K562 (cell line): Measurements from ENCODE around the gene SLTM. TPM values are rescaled to one million over a fixed set of nuclear protein-coding genes. Genes with fewer than 3 reads are reported as not detected.

Source experiments
- ATAC-seq: fragments of 200-7000 bp; cut with Tn5 transposase; 3 replicates; pipeline ENCODE4 v1.9.1; 2020; ENCODE audit warnings: moderate library complexity
- BruUV-seq: library from RNA; stranded (reverse); fragments of 400-500 nt; replicated peaks from 2 replicates; lab custom pipeline; 2021; lab: Mats Ljungman, UMichigan
- CTCF ChIA-PET: fragments of 300-600 bp; formaldehyde crosslinking; extraction: SDS; loops from one replicate; lab custom pipeline; 2021; ENCODE audit warnings: low intra/inter-chr PET ratio; lab: Yijun Ruan, JAX
- POLR2A ChIA-PET: fragments of 300-600, 350-650 bp; sonication (Branson Sonifier 250); formaldehyde crosslinking; extraction: SDS; loops from one replicate; lab custom pipeline; 2021; ENCODE audit warnings: antibody characterized with exemption, inconsistent platforms; lab: Yijun Ruan, JAX
- DNase-seq, 4 experiments: peaks; one replicate each; pipeline versions ENCODE4 v3.0.0 to v3.0.0-alpha.2; 2011 to 2018; ENCODE audit warnings: low spot score in 3 of 4, mixed read lengths in 3 of 4; ENCODE audit errors: extremely low read depth in 1 of 4
- FAIRE-seq: peaks from 2 replicates; lab custom pipeline; 2011; peaks lifted over from hg19 to GRCh38; lab: Jason Lieb, UNC
- H2AFZ ChIP-seq: 2 replicates; pipeline ENCODE4 v1.6.0; 2011; ENCODE audit warnings: low read depth, low read length, control low read depth, inconsistent platforms
- H3K27ac ChIP-seq: fragments of 200-600 bp; 3 replicates; pipeline ENCODE4 v1.8.0; 2011; ENCODE audit warnings: low read depth, mild to moderate bottlenecking, control low read depth, inconsistent platforms, low read length, moderate library complexity, mixed read lengths; ENCODE audit errors: extremely low read depth
- H3K27me3 ChIP-seq, 2 experiments: fragments of 300-600 bp in 1 of 2; 2 replicates in 1 of 2; 3 replicates in 1 of 2; pipeline versions ENCODE4 v1.6.0 to v1.8.0; 2011; ENCODE audit warnings: inconsistent platforms in 2 of 2, low read length in 2 of 2, mild to moderate bottlenecking in 1 of 2, mixed read lengths in 1 of 2, moderate library complexity in 1 of 2; ENCODE audit not compliant: control insufficient read depth in 2 of 2, insufficient read depth in 2 of 2
- H3K36me3 ChIP-seq: fragments of 300-600 bp; 3 replicates; pipeline ENCODE4 v1.8.0; 2011; ENCODE audit warnings: mild to moderate bottlenecking, low read length, inconsistent platforms; ENCODE audit not compliant: control insufficient read depth, insufficient read depth
- H3K4me1 ChIP-seq, 2 experiments: fragments of 200-600 bp in 1 of 2; replicated peaks in 1 of 2; 2 replicates in 1 of 2; 3 replicates in 1 of 2; pipeline versions ENCODE4 v1.5.1 to v1.8.0; 2011; ENCODE audit warnings: inconsistent platforms in 2 of 2, low read length in 2 of 2, mild to moderate bottlenecking in 1 of 2, mixed read lengths in 1 of 2, moderate library complexity in 1 of 2; ENCODE audit not compliant: control insufficient read depth in 2 of 2, insufficient read depth in 2 of 2
- H3K4me2 ChIP-seq: 2 replicates; pipeline ENCODE4 v1.6.1; 2011; ENCODE audit warnings: low read length, control low read depth, inconsistent platforms, mixed read lengths; ENCODE audit not compliant: insufficient read depth
- H3K4me3 ChIP-seq: fragments of 200-600 bp; sonication (generic), shearing (Covaris generic); 2 replicates; pipeline ENCODE4 v1.5.1; 2016; ENCODE audit warnings: control low read depth, inconsistent platforms
- H3K79me2 ChIP-seq: fragments of 200-600 bp; 3 replicates; pipeline ENCODE4 v1.8.0; 2011; ENCODE audit warnings: low read length, inconsistent platforms; ENCODE audit not compliant: control insufficient read depth, insufficient read depth
- H3K9ac ChIP-seq, 2 experiments: 2 replicates each; pipeline versions ENCODE4 v1.6.0 to v1.6.1; 2011; ENCODE audit warnings: low read depth in 2 of 2, low read length in 2 of 2, control low read depth in 1 of 2, inconsistent platforms in 1 of 2, mild to moderate bottlenecking in 1 of 2, mixed read lengths in 1 of 2; ENCODE audit not compliant: insufficient read depth in 1 of 2
- H3K9me1 ChIP-seq: one replicate; pipeline ENCODE4 v1.6.0; 2011; ENCODE audit warnings: inconsistent platforms, mild to moderate bottlenecking, low read length, moderate library complexity; ENCODE audit not compliant: control insufficient read depth, insufficient read depth
- H3K9me3 ChIP-seq: replicated peaks from 2 replicates; pipeline ENCODE4 v1.5.1; 2011; ENCODE audit warnings: low read depth, low read length, inconsistent platforms; ENCODE audit not compliant: control insufficient read depth, insufficient read depth
- H4K20me1 ChIP-seq: replicated peaks from 2 replicates; pipeline ENCODE4 v1.6.1; 2011; ENCODE audit warnings: low read length, inconsistent platforms, mixed read lengths; ENCODE audit not compliant: control insufficient read depth, insufficient read depth
- CEBPB ChIP-seq: fragments of 450-650 bp; IDR thresholded peaks from 2 replicates; pipeline ENCODE4 v1.6.1; 2016; ENCODE audit warnings: missing genetic modification characterization, missing compliant biosample characterization
- CEBPG ChIP-seq, 3 experiments: fragments of 200-800 bp in 1 of 3; sonication (Bioruptor generic) in 1 of 3; sonication (generic) in 1 of 3; formaldehyde crosslinking in 1 of 3; IDR thresholded peaks in 2 of 3; conservative IDR thresholded peaks in 1 of 3; 2 replicates each; pipeline versions ENCODE4 v1.6.1 to v1.8.0; 2016 to 2022; ENCODE audit warnings: missing compliant biosample characterization in 2 of 3, missing genetic modification characterization in 2 of 3, mild to moderate bottlenecking in 1 of 3, missing genetic modification reagents in 1 of 3
- IRF9 ChIP-seq: fragments of 450-650 bp; IDR thresholded peaks from 2 replicates; pipeline ENCODE4 v1.6.1; 2016; ENCODE audit warnings: missing biosample characterization, missing genetic modification characterization
- WGBS: fragments of 100-300 bp; shearing (Covaris generic); methylation state at CpG from one replicate; pipeline ENCODE4 v1.1.6; 2016; ENCODE audit warnings: low coverage, mixed read lengths; ENCODE audit not compliant: insufficient coverage; ENCODE audit errors: missing lambda C conversion rate; 5-methylcytosine and 5-hydroxymethylcytosine counted together
- in situ Hi-C: fragments of 300-500 bp; cut with MboI; formaldehyde crosslinking; loops from 4 replicates; pipeline ENCODE4 v1.15.0; 2018; ENCODE audit warnings: inconsistent platforms, mixed read lengths
- intact Hi-C: fragments of 100-400 bp; cut with micrococcal nuclease; formaldehyde crosslinking; loops from 2 replicates; pipeline ENCODE4 v1.14.2; 2022
- polyA plus RNA-seq, 8 experiments: library from polyadenylated mRNA; depleted of rRNA in 4 of 8; stranded (reverse) in 5 of 8; unstranded in 3 of 8; fragments of >200 nt; fragmentation: Nextera tagmentation in 2 of 8; fragmentation: Illumina TruSeq in 1 of 8; extraction: Ambion mirVana in 2 of 8; extraction: Trizol in 1 of 8; gene quantifications; 2 replicates each; pipeline versions ENCODE4 v1.2.1 to v1.2.3, GENCODE V29; 2011 to 2014; ENCODE audit warnings: inconsistent platforms in 1 of 8, missing spikeins in 1 of 8
- total RNA-seq, 7 experiments: library from RNA; depleted of rRNA in 6 of 7; stranded (reverse); fragments of >200 nt in 6 of 7; fragmentation: Illumina TruSeq in 2 of 7; extraction: Trizol in 2 of 7; gene quantifications; 2 replicates each; pipeline versions ENCODE4 v1.2.1 to v1.2.3, GENCODE V29; 2011 to 2021; ENCODE audit warnings: low replicate concordance in 1 of 7
- TF ChIP-seq, protein P1 (sequence below), 2 experiments: fragments of 450-650 bp in 1 of 2; IDR thresholded peaks; 2 replicates each; pipeline ENCODE4 v1.6.1; 2011 to 2017; ENCODE audit warnings: low read depth in 2 of 2, antibody characterized with exemption in 1 of 2, borderline replicate concordance in 1 of 2, low read length in 1 of 2, mild to moderate bottlenecking in 1 of 2, mixed read lengths in 1 of 2; ENCODE audit not compliant: control insufficient read depth in 1 of 2

The SLTM gene
- total and polyA plus RNA-seq, 9 of the 15 experiments (the other 6 are each of a cell fraction or from before 2014, with no cell fraction given) = 39.5 to 163 (median 102) TPM

DNA sequence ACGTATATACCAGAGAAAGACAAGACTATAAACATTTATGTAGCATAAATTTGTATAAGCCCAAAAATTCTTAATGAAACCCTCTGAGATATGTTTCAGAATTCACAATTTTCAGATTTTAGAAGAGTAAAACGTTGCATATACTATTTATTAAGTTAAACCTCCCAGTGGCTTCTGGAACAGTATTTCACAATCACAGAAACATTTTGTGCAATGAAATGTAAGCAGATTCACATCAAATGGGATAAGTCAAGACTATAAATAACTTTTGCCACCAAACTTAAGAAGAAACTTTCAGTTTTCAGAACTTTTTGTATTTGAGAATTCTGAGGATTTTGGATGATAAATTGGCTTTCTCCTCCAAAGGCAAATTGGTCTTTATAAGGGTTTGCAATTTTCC is 9.2 kb downstream of the SLTM start:
- Histone ChIP-seq H3K4me2 (no peak overlapping the region), H3K27me3 (no peaks in the 10 kb centered on the region), H4K20me1 (no peaks in the 10 kb centered on the region), H3K9ac (no peak overlapping the region), H3K4me1 (peaks cover 6 to 11% of the 10 kb centered on the region in 2 experiments; a peak in 3 of 5 replicates), H3K9me3 (no peaks in the 10 kb centered on the region), H2AFZ (no peak overlapping the region), H3K36me3 (peaks cover 79% of the 10 kb centered on the region), H3K4me3 (no peak overlapping the region), H3K79me2 (peaks cover 91% of the 10 kb centered on the region), H3K27ac (peak overlapping the region; percentile 37; the same call in 1 of the 3 replicates), H3K9me1 (no peaks in the 10 kb centered on the region)
- 29% methylated on average over 2 of the region's 2 CpGs for WGBS
- TF ChIP-seq, protein P1, sequence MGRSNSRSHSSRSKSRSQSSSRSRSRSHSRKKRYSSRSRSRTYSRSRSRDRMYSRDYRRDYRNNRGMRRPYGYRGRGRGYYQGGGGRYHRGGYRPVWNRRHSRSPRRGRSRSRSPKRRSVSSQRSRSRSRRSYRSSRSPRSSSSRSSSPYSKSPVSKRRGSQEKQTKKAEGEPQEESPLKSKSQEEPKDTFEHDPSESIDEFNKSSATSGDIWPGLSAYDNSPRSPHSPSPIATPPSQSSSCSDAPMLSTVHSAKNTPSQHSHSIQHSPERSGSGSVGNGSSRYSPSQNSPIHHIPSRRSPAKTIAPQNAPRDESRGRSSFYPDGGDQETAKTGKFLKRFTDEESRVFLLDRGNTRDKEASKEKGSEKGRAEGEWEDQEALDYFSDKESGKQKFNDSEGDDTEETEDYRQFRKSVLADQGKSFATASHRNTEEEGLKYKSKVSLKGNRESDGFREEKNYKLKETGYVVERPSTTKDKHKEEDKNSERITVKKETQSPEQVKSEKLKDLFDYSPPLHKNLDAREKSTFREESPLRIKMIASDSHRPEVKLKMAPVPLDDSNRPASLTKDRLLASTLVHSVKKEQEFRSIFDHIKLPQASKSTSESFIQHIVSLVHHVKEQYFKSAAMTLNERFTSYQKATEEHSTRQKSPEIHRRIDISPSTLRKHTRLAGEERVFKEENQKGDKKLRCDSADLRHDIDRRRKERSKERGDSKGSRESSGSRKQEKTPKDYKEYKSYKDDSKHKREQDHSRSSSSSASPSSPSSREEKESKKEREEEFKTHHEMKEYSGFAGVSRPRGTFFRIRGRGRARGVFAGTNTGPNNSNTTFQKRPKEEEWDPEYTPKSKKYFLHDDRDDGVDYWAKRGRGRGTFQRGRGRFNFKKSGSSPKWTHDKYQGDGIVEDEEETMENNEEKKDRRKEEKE (IDR thresholded peaks at IDR 0.05; ENCODE audit: borderline replicate concordance in 1 of 2, control insufficient read depth in 1 of 2, low read depth in 2 of 2, low read length in 1 of 2) = no peak
- TF ChIP-seq CEBPG (CRISPR knock-in tag; IDR thresholded peaks at IDR 0.05) (no peak), CEBPG (tag; conservative IDR thresholded peaks at IDR 0.05 in 1 of 2, IDR thresholded peaks at IDR 0.05 in 1 of 2) (peak; percentile 67 to 83; a peak in 3 of 4 replicates), IRF9 (tag) (0 out of 2 replicates have a peak, but pooled peaks have one; percentile 45), CEBPB (tag) (peak; percentile 93)
- FAIRE-seq (no peak), DNase-seq (no peak), ATAC-seq (no peak)
- BruUV-seq = no TSS peak
- CTCF ChIA-PET = no interaction called here
- intact Hi-C loops = no loop called here
- POLR2A ChIA-PET = interaction anchor here (0.7 to 0.9 kb wide), 2 partner anchors 9 to 58 kb away, joined by 3 read pairs; no protein-coding TSS in a partner anchor
- in situ Hi-C loops = no loop called here
